HCT116 (cell line): ENCODE results near the gene MORF4L1. TPM values are rescaled to one million over a fixed set of nuclear protein-coding genes. Genes with fewer than 3 reads are reported as not detected.
A peak's percentile ranks its signal among the peaks of the same experiment; 100 is the strongest.

Experiments
- ATAC-seq: fragments of 200-7000 bp; cut with Tn5 transposase; 2 replicates; pipeline ENCODE4 v1.9.1; 2020; ENCODE audit warnings: mild to moderate bottlenecking, moderate library complexity
- BruUV-seq: library from RNA; stranded (reverse); fragments of 400-500 nt; replicated peaks from 2 replicates; lab custom pipeline; 2021; lab: Mats Ljungman, UMichigan
- CTCF ChIA-PET: fragments of 300-600 bp; sonication (Branson Sonifier 250); formaldehyde crosslinking; loops from one replicate; lab custom pipeline; 2021; ENCODE audit warnings: antibody characterized with exemption; lab: Charles Lee
- POLR2A ChIA-PET: fragments of 300-600, 350-600 bp; sonication (Branson Sonifier 250); formaldehyde crosslinking; loops from one replicate; lab custom pipeline; 2021; ENCODE audit warnings: antibody characterized with exemption; lab: Charles Lee
- RAD21 ChIA-PET, 2 experiments: fragments of 300-600 bp; sonication (Branson Sonifier 250); formaldehyde crosslinking; loops; one replicate each; lab custom pipeline; 2023; ENCODE audit warnings: low total read pairs in 2 of 2; ENCODE audit not compliant: uncharacterized antibody in 2 of 2, unreplicated experiment in 2 of 2, low non-redundant PET in 1 of 2; lab: Charles Lee
- DNase-seq: peaks from one replicate; pipeline ENCODE4 v3.0.0-alpha.2; 2010; ENCODE audit warnings: low read depth, low spot score
- H2AFZ ChIP-seq: fragments of 200-600 bp; shearing (Covaris generic), sonication (generic); 2 replicates; pipeline ENCODE4 v1.6.1; 2017; ENCODE audit warnings: low read depth, mixed run types, mixed read lengths, antibody characterized with exemption, low read length; ENCODE audit not compliant: poor library complexity, severe bottlenecking
- H3K27ac ChIP-seq: 2 replicates; pipeline ENCODE4 v1.5.1; 2012; ENCODE audit warnings: low read depth, low read length
- H3K27me3 ChIP-seq: fragments of 200-600 bp; sonication (generic); 2 replicates; pipeline ENCODE4 v1.6.1; 2016; ENCODE audit warnings: mixed run types, low read length, mixed read lengths; ENCODE audit not compliant: insufficient read depth
- H3K36me3 ChIP-seq, 2 experiments: fragments of 200-500 bp in 1 of 2; fragments of 200-600 bp in 1 of 2; sonication (Bioruptor generic) in 1 of 2; sonication (generic) in 1 of 2; 2 replicates each; pipeline versions ENCODE4 v1.5.1 to v1.6.1; 2014 to 2016; ENCODE audit warnings: low read length in 2 of 2, inconsistent platforms in 1 of 2, mixed read lengths in 1 of 2, mixed run types in 1 of 2; ENCODE audit not compliant: insufficient read depth in 2 of 2, control insufficient read depth in 1 of 2
- H3K4me1 ChIP-seq, 2 experiments: fragments of 200-600 bp in 1 of 2; sonication (generic) in 1 of 2; 2 replicates each; pipeline versions ENCODE4 v1.5.1 to v1.6.1; 2012 to 2017; ENCODE audit warnings: low read length in 2 of 2, inconsistent platforms in 1 of 2, mild to moderate bottlenecking in 1 of 2, mixed read lengths in 1 of 2, mixed run types in 1 of 2, moderate library complexity in 1 of 2; ENCODE audit not compliant: insufficient read depth in 2 of 2, control insufficient read depth in 1 of 2
- H3K4me2 ChIP-seq: fragments of 200-600 bp; sonication (generic); 2 replicates; pipeline ENCODE4 v1.6.1; 2017; ENCODE audit warnings: mixed run types, low read length, mixed read lengths
- H3K4me3 ChIP-seq, 2 experiments: fragments of 200-600 bp in 1 of 2; sonication (generic) in 1 of 2; replicated peaks in 1 of 2; 2 replicates each; pipeline ENCODE4 v1.5.1; 2011 to 2016; ENCODE audit warnings: low read length in 2 of 2, control low read depth in 1 of 2, low read depth in 1 of 2, mild to moderate bottlenecking in 1 of 2, mixed read lengths in 1 of 2, mixed run types in 1 of 2
- H3K79me2 ChIP-seq: fragments of 200-600 bp; sonication (generic); 2 replicates; pipeline ENCODE4 v1.6.1; 2017; ENCODE audit warnings: mild to moderate bottlenecking, mixed run types, low read length, moderate library complexity, mixed read lengths; ENCODE audit not compliant: insufficient read depth
- H3K9ac ChIP-seq: fragments of 200-600 bp; sonication (generic); 2 replicates; pipeline ENCODE4 v1.6.1; 2016; ENCODE audit warnings: low read length, mixed read lengths
- H3K9me2 ChIP-seq: fragments of 200-600 bp; sonication (generic), shearing (Covaris generic); 2 replicates; pipeline ENCODE4 v1.6.1; 2017; ENCODE audit warnings: mixed run types, mild to moderate bottlenecking, moderate library complexity; ENCODE audit not compliant: insufficient read depth
- H3K9me3 ChIP-seq, 2 experiments: fragments of 200-500 bp in 1 of 2; fragments of 200-600 bp in 1 of 2; sonication (Bioruptor generic) in 1 of 2; sonication (generic) in 1 of 2; 2 replicates each; pipeline ENCODE4 v1.6.1; 2014 to 2017; ENCODE audit warnings: low read length in 2 of 2, mixed read lengths in 2 of 2, inconsistent platforms in 1 of 2, low read depth in 1 of 2, mild to moderate bottlenecking in 1 of 2, mixed run types in 1 of 2, moderate library complexity in 1 of 2; ENCODE audit not compliant: control insufficient read depth in 1 of 2, insufficient read depth in 1 of 2
- H4K20me1 ChIP-seq: fragments of 200-600 bp; sonication (generic), shearing (Covaris generic); 2 replicates; pipeline ENCODE4 v1.6.1; 2017; ENCODE audit warnings: mixed run types, mild to moderate bottlenecking, moderate library complexity; ENCODE audit not compliant: insufficient read depth
- CTCF ChIP-seq, 3 experiments: fragments of 200-600 bp in 1 of 3; sonication (generic) in 1 of 3; IDR thresholded peaks in 2 of 3; conservative IDR thresholded peaks in 1 of 3; 2 replicates each; pipeline ENCODE4 v1.5.1; 2012 to 2017; ENCODE audit warnings: low read depth in 2 of 3, low read length in 2 of 3, antibody characterized with exemption in 1 of 3, borderline replicate concordance in 1 of 3, control low read depth in 1 of 3, mild to moderate bottlenecking in 1 of 3, mixed read lengths in 1 of 3, mixed run types in 1 of 3, moderate library complexity in 1 of 3; ENCODE audit not compliant: insufficient read depth in 1 of 3
- EZH2 ChIP-seq: fragments of 200-600 bp; sonication (generic); IDR thresholded peaks from 2 replicates; pipeline ENCODE4 v1.6.1; 2017; ENCODE audit warnings: antibody characterized with exemption, mixed run types
- RAD21 ChIP-seq: IDR thresholded peaks from 2 replicates; pipeline ENCODE4 v1.6.1; 2012; ENCODE audit warnings: low read depth, mild to moderate bottlenecking
- ZNF274 ChIP-seq: fragments of 200-500 bp; sonication (Bioruptor generic); IDR thresholded peaks from 2 replicates; pipeline ENCODE4 v1.6.1; 2014; ENCODE audit warnings: mild to moderate bottlenecking, low read depth, low read length, inconsistent platforms
- intact Hi-C: fragments of 100-400 bp; cut with micrococcal nuclease; formaldehyde crosslinking; loops from 2 replicates; pipeline ENCODE4 v1.10.0; 2022
- total RNA-seq: library from RNA; stranded (reverse); gene quantifications from one replicate; pipeline ENCODE4 v1.2.1, GENCODE V29; 2021; ENCODE audit not compliant: unreplicated experiment

Gene MORF4L1
- total RNA-seq, 1 experiment from 2014 or later = 273 TPM

- TF ChIP-seq RAD21 = peak; percentile 38
- TF ChIP-seq CTCF (IDR thresholded peaks at IDR 0.05 in 2 of 3, conservative IDR thresholded peaks at IDR 0.05 in 1 of 3; ENCODE audit: borderline replicate concordance in 1 of 3, insufficient read depth in 1 of 3, low read depth in 2 of 3, low read length in 2 of 3) = peak; percentile 27 to 62 (median 55); a peak in 5 of 6 replicates
- TF ChIP-seq ZNF274 = no peak
- TF ChIP-seq EZH2 = no peak
- intact Hi-C loops = no loop called here
- Histone ChIP-seq H3K27ac (no peak overlapping the region), H3K79me2 (peaks cover 18% of the 10 kb centered on the region; the same call in 1 of the 2 replicates), H3K4me1 (no peaks in the 10 kb centered on the region), H3K4me3 (no peak overlapping the region), H4K20me1 (no peaks in the 10 kb centered on the region; the same call in 1 of the 2 replicates), H2AFZ (no peak overlapping the region), H3K4me2 (no peak overlapping the region), H3K36me3 (peaks cover 17 to 23% of the 10 kb centered on the region in 2 experiments), H3K9me3 (no peaks in the 10 kb centered on the region), H3K9me2 (no peaks in the 10 kb centered on the region), H3K9ac (no peak overlapping the region), H3K27me3 (no peaks in the 10 kb centered on the region)
- BruUV-seq = no TSS peak
- RAD21 ChIA-PET = interaction anchor here in 1 of 2 experiments (1.7 kb wide), 1 partner anchor 114 kb away, joined by 5 read pairs; no protein-coding TSS in a partner anchor
- DNase-seq (no peak), ATAC-seq (peak; percentile 60)
- CTCF ChIA-PET = interaction anchor here (1.3 kb wide), 1 partner anchor 93 kb away, joined by 4 read pairs; no protein-coding TSS in a partner anchor
- POLR2A ChIA-PET = no interaction called here
Observed at GRCh38 chr15:78914027-78914764, 41.5 kb downstream of the MORF4L1 start.
